ENCODE measurements around the gene CCDC40. TPM values are rescaled to one million over a fixed set of nuclear protein-coding genes. Genes with fewer than 3 reads are reported as not detected.

Gene CCDC40
- total RNA-seq, 2 experiments from 2014 or later, result not detected

DNA sequence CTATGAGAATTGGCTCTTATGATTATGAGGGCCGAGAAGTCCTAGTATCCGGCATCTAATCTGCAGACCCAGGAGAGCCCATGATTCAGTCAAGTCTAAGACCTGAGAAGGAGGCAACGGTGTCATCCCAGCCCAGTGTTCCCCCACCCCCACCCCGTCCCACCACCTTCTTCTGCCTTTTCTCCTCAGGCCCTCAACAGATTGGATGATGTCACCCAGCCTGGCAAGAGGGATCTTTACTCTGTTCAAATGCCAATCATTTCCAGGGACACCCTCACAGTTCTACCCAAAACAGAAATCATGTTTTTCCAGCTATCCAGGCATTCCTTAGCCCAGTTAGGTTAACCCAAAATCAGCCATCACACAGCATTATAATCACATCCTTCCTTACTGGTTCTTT, 54.9 kb downstream of the CCDC40 start:
- H2AFZ ChIP-seq (ENCODE audit: low read length), result no peak overlapping the region
- no peaks in the 10 kb centered on the region for H3K9me2 ChIP-seq (ENCODE audit: insufficient read depth, low read length)
- DNase-seq (ENCODE audit: low spot score), result no peak
- intact Hi-C loops (cut with micrococcal nuclease; ENCODE audit: unreplicated experiment), result no loop called here
- no peaks in the 10 kb centered on the region for H3K4me1 ChIP-seq (ENCODE audit: insufficient read depth, low read length, poor library complexity, severe bottlenecking)
- H3K27ac ChIP-seq (ENCODE audit: low read depth, low read length, poor library complexity, severe bottlenecking), result no peak overlapping the region
- no peaks in the 10 kb centered on the region for H3K36me3 ChIP-seq (ENCODE audit: insufficient read depth, low read length)
- TF ChIP-seq EZH2phosphoT487 (IDR thresholded peaks at IDR 0.05; ENCODE audit: borderline replicate concordance, low read depth, low read length), result no peak
- TF ChIP-seq, protein P1, sequence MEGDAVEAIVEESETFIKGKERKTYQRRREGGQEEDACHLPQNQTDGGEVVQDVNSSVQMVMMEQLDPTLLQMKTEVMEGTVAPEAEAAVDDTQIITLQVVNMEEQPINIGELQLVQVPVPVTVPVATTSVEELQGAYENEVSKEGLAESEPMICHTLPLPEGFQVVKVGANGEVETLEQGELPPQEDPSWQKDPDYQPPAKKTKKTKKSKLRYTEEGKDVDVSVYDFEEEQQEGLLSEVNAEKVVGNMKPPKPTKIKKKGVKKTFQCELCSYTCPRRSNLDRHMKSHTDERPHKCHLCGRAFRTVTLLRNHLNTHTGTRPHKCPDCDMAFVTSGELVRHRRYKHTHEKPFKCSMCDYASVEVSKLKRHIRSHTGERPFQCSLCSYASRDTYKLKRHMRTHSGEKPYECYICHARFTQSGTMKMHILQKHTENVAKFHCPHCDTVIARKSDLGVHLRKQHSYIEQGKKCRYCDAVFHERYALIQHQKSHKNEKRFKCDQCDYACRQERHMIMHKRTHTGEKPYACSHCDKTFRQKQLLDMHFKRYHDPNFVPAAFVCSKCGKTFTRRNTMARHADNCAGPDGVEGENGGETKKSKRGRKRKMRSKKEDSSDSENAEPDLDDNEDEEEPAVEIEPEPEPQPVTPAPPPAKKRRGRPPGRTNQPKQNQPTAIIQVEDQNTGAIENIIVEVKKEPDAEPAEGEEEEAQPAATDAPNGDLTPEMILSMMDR (conservative IDR thresholded peaks at IDR 0.05; ENCODE audit: low read length), result no peak
- POLR2A ChIA-PET, result interaction anchor here (1.3 kb wide), 1 partner anchor 10 kb away, joined by 3 read pairs; the partner anchor contains the start of gene GAA
- BruUV-seq (replicated peaks), result no TSS peak
- H3K4me2 ChIP-seq (ENCODE audit: low read length), result no peak overlapping the region
- no peak overlapping the region for H3K4me3 ChIP-seq (ENCODE audit: low read depth, low read length, poor library complexity, severe bottlenecking)
- no peaks in the 10 kb centered on the region for H3K9me3 ChIP-seq (ENCODE audit: low read length)
- no peaks in the 10 kb centered on the region for H4K20me1 ChIP-seq (ENCODE audit: insufficient read depth, low read length)
- H3K79me2 ChIP-seq (ENCODE audit: insufficient read depth, low read depth, low read length), result no peaks in the 10 kb centered on the region
- CTCF ChIA-PET (ENCODE audit: unreplicated experiment), result no interaction called here

DNA sequence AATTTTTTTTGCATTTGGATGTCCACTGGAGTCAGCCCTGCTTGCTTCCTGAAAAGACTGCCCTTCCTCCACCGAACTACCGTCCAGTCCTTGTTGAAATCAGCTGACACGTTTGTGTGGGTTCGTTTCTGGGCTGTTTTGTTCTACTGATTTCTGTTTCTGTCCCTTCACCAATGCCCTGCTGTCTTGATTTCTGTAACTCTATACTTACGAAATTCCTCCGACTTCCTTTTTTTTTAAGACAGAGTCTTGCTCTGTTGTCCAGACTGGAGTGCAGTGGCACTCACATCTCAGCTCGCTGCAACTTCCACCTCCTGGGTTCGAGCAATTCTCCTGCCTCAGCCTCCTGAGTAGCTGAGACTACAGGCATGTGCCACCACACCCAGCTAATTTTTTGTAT, 56.5 kb downstream of the CCDC40 start:
- H2AFZ ChIP-seq (ENCODE audit: low read length), result no peak overlapping the region
- ChIA-PET POLR2A (interaction anchor here (1.3 kb wide), 1 partner anchor 9 kb away, joined by 3 read pairs; the partner anchor contains the start of gene GAA), CTCF (ENCODE audit: unreplicated experiment) (interaction anchor here (0.5 kb wide), 1 partner anchor 801 kb away, joined by 4 read pairs; no protein-coding TSS in a partner anchor)
- H3K27ac ChIP-seq (ENCODE audit: low read depth, low read length, poor library complexity, severe bottlenecking), result no peak overlapping the region
- no peaks in the 10 kb centered on the region for H3K79me2 ChIP-seq (ENCODE audit: insufficient read depth, low read depth, low read length)
- no TSS peak for BruUV-seq (replicated peaks)
- TF ChIP-seq EZH2phosphoT487 (IDR thresholded peaks at IDR 0.05; ENCODE audit: borderline replicate concordance, low read depth, low read length), result no peak
- TF ChIP-seq, protein P1 (conservative IDR thresholded peaks at IDR 0.05; ENCODE audit: low read length), result no peak
- no peaks in the 10 kb centered on the region for H3K4me1 ChIP-seq (ENCODE audit: insufficient read depth, low read length, poor library complexity, severe bottlenecking)
- H3K4me3 ChIP-seq (ENCODE audit: low read depth, low read length, poor library complexity, severe bottlenecking), result no peak overlapping the region
- intact Hi-C loops (cut with micrococcal nuclease; ENCODE audit: unreplicated experiment), result no loop called here
- no peaks in the 10 kb centered on the region for H3K9me3 ChIP-seq (ENCODE audit: low read length)
- H3K4me2 ChIP-seq (ENCODE audit: low read length), result no peak overlapping the region
- H3K9me2 ChIP-seq (ENCODE audit: insufficient read depth, low read length), result no peaks in the 10 kb centered on the region
- DNase-seq (ENCODE audit: low spot score), result no peak
- H3K36me3 ChIP-seq (ENCODE audit: insufficient read depth, low read length), result no peaks in the 10 kb centered on the region
- no peaks in the 10 kb centered on the region for H4K20me1 ChIP-seq (ENCODE audit: insufficient read depth, low read length)

DNA sequence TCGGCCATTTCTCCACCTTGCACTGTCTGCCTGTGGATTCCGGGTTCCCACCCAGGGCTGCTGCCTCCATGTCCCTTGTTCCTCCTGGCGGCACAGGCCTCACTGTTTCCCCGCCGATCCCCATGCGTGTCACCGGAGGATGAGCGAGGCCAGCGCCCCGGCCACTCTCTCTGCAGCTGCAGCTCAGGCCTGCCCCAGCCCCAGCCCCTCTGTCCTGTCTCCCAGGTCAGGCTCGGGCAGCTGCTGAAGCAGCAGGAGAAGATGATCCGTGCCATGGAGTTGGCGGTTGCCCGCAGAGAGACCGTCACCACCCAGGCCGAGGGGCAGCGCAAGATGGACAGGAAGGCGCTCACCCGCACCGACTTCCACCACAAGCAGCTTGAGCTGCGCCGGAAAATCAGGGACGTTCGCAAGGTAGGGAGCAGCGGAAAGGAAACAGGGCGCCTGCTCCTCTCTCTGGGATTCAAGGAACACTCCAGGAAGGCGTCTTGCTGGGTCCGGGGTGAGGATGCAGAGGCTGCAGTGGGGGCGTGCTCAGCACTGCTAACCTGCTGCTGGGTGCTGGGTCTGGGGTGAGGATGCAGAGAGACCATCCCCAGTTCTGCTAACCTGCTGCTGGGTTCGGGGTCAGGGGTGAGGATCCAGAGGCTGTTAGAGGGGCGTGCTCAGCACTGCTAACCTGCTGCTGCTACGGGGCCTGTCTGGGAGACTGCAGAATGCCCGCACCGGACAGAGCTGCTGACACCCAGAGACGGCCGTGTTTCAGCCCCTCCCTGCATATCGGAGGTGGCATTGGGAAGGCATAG, 58.8 kb downstream of the CCDC40 start:
- POLR2A ChIA-PET, result no interaction called here
- H3K36me3 ChIP-seq (ENCODE audit: insufficient read depth, low read length), result no peaks in the 10 kb centered on the region
- no peak overlapping the region for H3K4me2 ChIP-seq (ENCODE audit: low read length)
- no peak overlapping the region for H3K4me3 ChIP-seq (ENCODE audit: low read depth, low read length, poor library complexity, severe bottlenecking)
- H3K79me2 ChIP-seq (ENCODE audit: insufficient read depth, low read depth, low read length), result no peaks in the 10 kb centered on the region
- H3K9me3 ChIP-seq (ENCODE audit: low read length), result no peaks in the 10 kb centered on the region
- H3K27ac ChIP-seq (ENCODE audit: low read depth, low read length, poor library complexity, severe bottlenecking), result no peak overlapping the region
- H4K20me1 ChIP-seq (ENCODE audit: insufficient read depth, low read length), result no peaks in the 10 kb centered on the region
- H3K4me1 ChIP-seq (ENCODE audit: insufficient read depth, low read length, poor library complexity, severe bottlenecking), result peaks cover 3% of the 10 kb centered on the region
- H3K9me2 ChIP-seq (ENCODE audit: insufficient read depth, low read length), result no peaks in the 10 kb centered on the region
- no TSS peak for BruUV-seq (replicated peaks)
- intact Hi-C loops (cut with micrococcal nuclease; ENCODE audit: unreplicated experiment), result no loop called here
- no peak overlapping the region for H2AFZ ChIP-seq (ENCODE audit: low read length)
- CTCF ChIA-PET (ENCODE audit: unreplicated experiment), result no interaction called here
- no peak for DNase-seq (ENCODE audit: low spot score)
- TF ChIP-seq EZH2phosphoT487 (IDR thresholded peaks at IDR 0.05; ENCODE audit: borderline replicate concordance, low read depth, low read length), result no peak
- TF ChIP-seq, protein P1 (conservative IDR thresholded peaks at IDR 0.05; ENCODE audit: low read length), result no peak
